ENCODE measurements around the gene IGSF5. TPM values are rescaled to one million over a fixed set of nuclear protein-coding genes. Genes with fewer than 3 reads are reported as not detected.

The IGSF5 gene
- total RNA-seq, 1 experiment from 2014 or later: 0.18 TPM

- peaks cover 15% of the 10 kb centered on the region for H3K4me1 ChIP-seq
- Mint-ChIP-seq H3K4me1 (ENCODE audit: low read depth, unreplicated experiment) (peaks cover 10% of the 10 kb centered on the region), H3K4me3 (ENCODE audit: unreplicated experiment) (no peak overlapping the region), H3K27ac (ENCODE audit: unreplicated experiment) (no peak overlapping the region), H3K27me3 (ENCODE audit: insufficient read depth, unreplicated experiment) (no peaks in the 10 kb centered on the region), H3K9me3 (ENCODE audit: unreplicated experiment) (peaks cover 11% of the 10 kb centered on the region), H3K36me3 (ENCODE audit: insufficient read depth, unreplicated experiment) (no peaks in the 10 kb centered on the region)
- no peaks in the 10 kb centered on the region for H3K36me3 ChIP-seq (ENCODE audit: control insufficient read depth, insufficient read depth, low read length)
- POLR2A ChIA-PET: no interaction called here
- intact Hi-C loops (cut with micrococcal nuclease; ENCODE audit: unreplicated experiment): no loop called here
- no peaks in the 10 kb centered on the region for H3K9me3 ChIP-seq
- DNase-seq: no peak
- H3K4me3 ChIP-seq (ENCODE audit: low read depth, low read length): no peak overlapping the region
- TF ChIP-seq CTCF (IDR thresholded peaks at IDR 0.05; ENCODE audit: insufficient read depth in 1 of 2, low read depth in 1 of 2, low read length in 1 of 2, severe bottlenecking in 1 of 2, unreplicated experiment in 1 of 2): no peak
- BruUV-seq (replicated peaks): no TSS peak
- CTCF ChIA-PET: no interaction called here
- H3K27me3 ChIP-seq (replicated peaks; ENCODE audit: control insufficient read depth, insufficient read depth, low read length): no peaks in the 10 kb centered on the region
These were observed 104.2 kb downstream of the IGSF5 start for GRCh38 chr21:39849014-39849655.

- peaks cover 11% of the 10 kb centered on the region for H3K9me3 Mint-ChIP-seq (ENCODE audit: unreplicated experiment)
- H3K4me1 Mint-ChIP-seq (ENCODE audit: low read depth, unreplicated experiment): peaks cover 10% of the 10 kb centered on the region
- Histone ChIP-seq H3K4me1 (peaks cover 15% of the 10 kb centered on the region), H3K27me3 (replicated peaks; ENCODE audit: control insufficient read depth, insufficient read depth, low read length) (no peaks in the 10 kb centered on the region), H3K9me3 (no peaks in the 10 kb centered on the region), H3K4me3 (ENCODE audit: low read depth, low read length) (no peak overlapping the region), H3K36me3 (ENCODE audit: control insufficient read depth, insufficient read depth, low read length) (no peaks in the 10 kb centered on the region)
- no peak for TF ChIP-seq CTCF (IDR thresholded peaks at IDR 0.05; ENCODE audit: insufficient read depth in 1 of 2, low read depth in 1 of 2, low read length in 1 of 2, severe bottlenecking in 1 of 2, unreplicated experiment in 1 of 2)
- intact Hi-C loops (cut with micrococcal nuclease; ENCODE audit: unreplicated experiment): no loop called here
- ChIA-PET POLR2A (no interaction called here), CTCF (no interaction called here)
- DNase-seq: no peak
- BruUV-seq (replicated peaks): no TSS peak
- no peak overlapping the region for H3K27ac Mint-ChIP-seq (ENCODE audit: unreplicated experiment)
- H3K36me3 Mint-ChIP-seq (ENCODE audit: insufficient read depth, unreplicated experiment): no peaks in the 10 kb centered on the region
- H3K27me3 Mint-ChIP-seq (ENCODE audit: insufficient read depth, unreplicated experiment): no peaks in the 10 kb centered on the region
- H3K4me3 Mint-ChIP-seq (ENCODE audit: unreplicated experiment): no peak overlapping the region
These were observed 105.3 kb downstream of the IGSF5 start for GRCh38 chr21:39850333-39850732.

GRCh38 chr21:39851002-39851618, 106.1 kb downstream of the IGSF5 start:
- no peak for DNase-seq
- no peak overlapping the region for H3K4me3 Mint-ChIP-seq (ENCODE audit: unreplicated experiment)
- peaks cover 15% of the 10 kb centered on the region for H3K4me1 ChIP-seq
- no peaks in the 10 kb centered on the region for H3K36me3 Mint-ChIP-seq (ENCODE audit: insufficient read depth, unreplicated experiment)
- peaks cover 11% of the 10 kb centered on the region for H3K9me3 Mint-ChIP-seq (ENCODE audit: unreplicated experiment)
- no peaks in the 10 kb centered on the region for H3K9me3 ChIP-seq
- H3K27me3 Mint-ChIP-seq (ENCODE audit: insufficient read depth, unreplicated experiment): no peaks in the 10 kb centered on the region
- no peak overlapping the region for H3K27ac Mint-ChIP-seq (ENCODE audit: unreplicated experiment)
- ChIA-PET POLR2A (no interaction called here), CTCF (no interaction called here)
- H3K4me1 Mint-ChIP-seq (ENCODE audit: low read depth, unreplicated experiment): peaks cover 10% of the 10 kb centered on the region
- intact Hi-C loops (cut with micrococcal nuclease; ENCODE audit: unreplicated experiment): no loop called here
- H3K36me3 ChIP-seq (ENCODE audit: control insufficient read depth, insufficient read depth, low read length): no peaks in the 10 kb centered on the region
- no peak overlapping the region for H3K4me3 ChIP-seq (ENCODE audit: low read depth, low read length)
- no TSS peak for BruUV-seq (replicated peaks)
- H3K27me3 ChIP-seq (replicated peaks; ENCODE audit: control insufficient read depth, insufficient read depth, low read length): no peaks in the 10 kb centered on the region
- no peak for TF ChIP-seq CTCF (IDR thresholded peaks at IDR 0.05; ENCODE audit: insufficient read depth in 1 of 2, low read depth in 1 of 2, low read length in 1 of 2, severe bottlenecking in 1 of 2, unreplicated experiment in 1 of 2)

Other genes starting within 250 kb of the IGSF5 start
- 0.18 and 0.39 TPM in 2 replicates for gene B3GALT5, start 132.2 kb upstream of the IGSF5 start, total RNA-seq (2022)
- 4.0 and 4.7 TPM in 2 replicates for gene PCP4, start 122.3 kb downstream of the IGSF5 start, total RNA-seq (2022)

All from Caco-2 (cell line).